ENCODE results near the gene TCF25. TPM values are rescaled to one million over a fixed set of nuclear protein-coding genes. Genes with fewer than 3 reads are reported as not detected.

TCF25 gene
- total and polyA plus RNA-seq, 2 experiments from 2014 or later, result 95.4 to 143 TPM

DNA sequence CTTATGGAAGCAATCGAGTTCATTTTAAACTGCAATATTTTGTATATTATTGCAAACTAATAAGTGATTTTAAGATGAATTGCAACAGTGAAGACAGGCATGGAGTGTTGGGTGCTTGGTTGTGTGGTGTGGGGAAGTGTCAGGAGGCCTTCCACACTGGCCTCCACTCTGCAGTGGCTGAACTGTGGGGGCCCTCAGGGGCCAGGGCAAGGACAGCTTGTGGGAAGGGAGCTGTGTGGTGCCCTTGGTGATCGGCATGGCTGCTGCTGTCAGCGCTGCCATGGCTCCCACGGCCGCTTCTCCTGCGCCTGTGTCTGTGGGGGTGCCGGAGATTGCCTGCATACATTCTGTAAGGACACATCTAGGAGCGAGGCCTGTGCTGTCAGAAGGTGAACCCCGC, 19.2 kb downstream of the TCF25 start:
- H2AFZ ChIP-seq, result no peak overlapping the region
- H3K27me3 Mint-ChIP-seq (ENCODE audit: insufficient read depth, low read depth, poor library complexity), result peaks cover 8% of the 10 kb centered on the region
- H3K4me1 Mint-ChIP-seq, result no peaks in the 10 kb centered on the region
- H4K20me1 ChIP-seq (replicated peaks; ENCODE audit: insufficient read depth), result no peaks in the 10 kb centered on the region; the same call in 1 of the 2 replicates
- H3K27ac ChIP-seq (ENCODE audit: low read depth), result no peak overlapping the region
- H3K79me2 ChIP-seq (replicated peaks; ENCODE audit: insufficient read depth), result no peaks in the 10 kb centered on the region
- TF ChIP-seq CREB1 (CRISPR knock-in tag; IDR thresholded peaks at IDR 0.05; ENCODE audit: low read depth) (no peak), ZNF331 (CRISPR knock-in tag; IDR thresholded peaks at IDR 0.05; ENCODE audit: low read depth) (no peak), JUNB (IDR thresholded peaks at IDR 0.05; ENCODE audit: unreplicated experiment) (no peak), ZNF114 (CRISPR knock-in tag; IDR thresholded peaks at IDR 0.05) (no peak), POLR2AphosphoS5 (IDR thresholded peaks at IDR 0.05; ENCODE audit: low read depth) (no peak), STAT1 (IDR thresholded peaks at IDR 0.05; ENCODE audit: unreplicated experiment) (no peak), EZH2 (IDR thresholded peaks at IDR 0.05; ENCODE audit: low read depth, unreplicated experiment) (no peak), NANOG (IDR thresholded peaks at IDR 0.05; ENCODE audit: borderline replicate concordance) (no peak), EZH2phosphoT487 (IDR thresholded peaks at IDR 0.05; ENCODE audit: unreplicated experiment) (no peak)
- TF ChIP-seq, protein P1, sequence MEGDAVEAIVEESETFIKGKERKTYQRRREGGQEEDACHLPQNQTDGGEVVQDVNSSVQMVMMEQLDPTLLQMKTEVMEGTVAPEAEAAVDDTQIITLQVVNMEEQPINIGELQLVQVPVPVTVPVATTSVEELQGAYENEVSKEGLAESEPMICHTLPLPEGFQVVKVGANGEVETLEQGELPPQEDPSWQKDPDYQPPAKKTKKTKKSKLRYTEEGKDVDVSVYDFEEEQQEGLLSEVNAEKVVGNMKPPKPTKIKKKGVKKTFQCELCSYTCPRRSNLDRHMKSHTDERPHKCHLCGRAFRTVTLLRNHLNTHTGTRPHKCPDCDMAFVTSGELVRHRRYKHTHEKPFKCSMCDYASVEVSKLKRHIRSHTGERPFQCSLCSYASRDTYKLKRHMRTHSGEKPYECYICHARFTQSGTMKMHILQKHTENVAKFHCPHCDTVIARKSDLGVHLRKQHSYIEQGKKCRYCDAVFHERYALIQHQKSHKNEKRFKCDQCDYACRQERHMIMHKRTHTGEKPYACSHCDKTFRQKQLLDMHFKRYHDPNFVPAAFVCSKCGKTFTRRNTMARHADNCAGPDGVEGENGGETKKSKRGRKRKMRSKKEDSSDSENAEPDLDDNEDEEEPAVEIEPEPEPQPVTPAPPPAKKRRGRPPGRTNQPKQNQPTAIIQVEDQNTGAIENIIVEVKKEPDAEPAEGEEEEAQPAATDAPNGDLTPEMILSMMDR (conservative IDR thresholded peaks at IDR 0.05; ENCODE audit: low read depth in 2 of 2), result no peak
- TF ChIP-seq, protein P2, sequence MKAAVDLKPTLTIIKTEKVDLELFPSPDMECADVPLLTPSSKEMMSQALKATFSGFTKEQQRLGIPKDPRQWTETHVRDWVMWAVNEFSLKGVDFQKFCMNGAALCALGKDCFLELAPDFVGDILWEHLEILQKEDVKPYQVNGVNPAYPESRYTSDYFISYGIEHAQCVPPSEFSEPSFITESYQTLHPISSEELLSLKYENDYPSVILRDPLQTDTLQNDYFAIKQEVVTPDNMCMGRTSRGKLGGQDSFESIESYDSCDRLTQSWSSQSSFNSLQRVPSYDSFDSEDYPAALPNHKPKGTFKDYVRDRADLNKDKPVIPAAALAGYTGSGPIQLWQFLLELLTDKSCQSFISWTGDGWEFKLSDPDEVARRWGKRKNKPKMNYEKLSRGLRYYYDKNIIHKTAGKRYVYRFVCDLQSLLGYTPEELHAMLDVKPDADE (IDR thresholded peaks at IDR 0.05), result no peak
- TF ChIP-seq, protein P3, sequence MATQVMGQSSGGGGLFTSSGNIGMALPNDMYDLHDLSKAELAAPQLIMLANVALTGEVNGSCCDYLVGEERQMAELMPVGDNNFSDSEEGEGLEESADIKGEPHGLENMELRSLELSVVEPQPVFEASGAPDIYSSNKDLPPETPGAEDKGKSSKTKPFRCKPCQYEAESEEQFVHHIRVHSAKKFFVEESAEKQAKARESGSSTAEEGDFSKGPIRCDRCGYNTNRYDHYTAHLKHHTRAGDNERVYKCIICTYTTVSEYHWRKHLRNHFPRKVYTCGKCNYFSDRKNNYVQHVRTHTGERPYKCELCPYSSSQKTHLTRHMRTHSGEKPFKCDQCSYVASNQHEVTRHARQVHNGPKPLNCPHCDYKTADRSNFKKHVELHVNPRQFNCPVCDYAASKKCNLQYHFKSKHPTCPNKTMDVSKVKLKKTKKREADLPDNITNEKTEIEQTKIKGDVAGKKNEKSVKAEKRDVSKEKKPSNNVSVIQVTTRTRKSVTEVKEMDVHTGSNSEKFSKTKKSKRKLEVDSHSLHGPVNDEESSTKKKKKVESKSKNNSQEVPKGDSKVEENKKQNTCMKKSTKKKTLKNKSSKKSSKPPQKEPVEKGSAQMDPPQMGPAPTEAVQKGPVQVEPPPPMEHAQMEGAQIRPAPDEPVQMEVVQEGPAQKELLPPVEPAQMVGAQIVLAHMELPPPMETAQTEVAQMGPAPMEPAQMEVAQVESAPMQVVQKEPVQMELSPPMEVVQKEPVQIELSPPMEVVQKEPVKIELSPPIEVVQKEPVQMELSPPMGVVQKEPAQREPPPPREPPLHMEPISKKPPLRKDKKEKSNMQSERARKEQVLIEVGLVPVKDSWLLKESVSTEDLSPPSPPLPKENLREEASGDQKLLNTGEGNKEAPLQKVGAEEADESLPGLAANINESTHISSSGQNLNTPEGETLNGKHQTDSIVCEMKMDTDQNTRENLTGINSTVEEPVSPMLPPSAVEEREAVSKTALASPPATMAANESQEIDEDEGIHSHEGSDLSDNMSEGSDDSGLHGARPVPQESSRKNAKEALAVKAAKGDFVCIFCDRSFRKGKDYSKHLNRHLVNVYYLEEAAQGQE (IDR thresholded peaks at IDR 0.05; ENCODE audit: unreplicated experiment), result no peak
- TF ChIP-seq, protein P4, sequence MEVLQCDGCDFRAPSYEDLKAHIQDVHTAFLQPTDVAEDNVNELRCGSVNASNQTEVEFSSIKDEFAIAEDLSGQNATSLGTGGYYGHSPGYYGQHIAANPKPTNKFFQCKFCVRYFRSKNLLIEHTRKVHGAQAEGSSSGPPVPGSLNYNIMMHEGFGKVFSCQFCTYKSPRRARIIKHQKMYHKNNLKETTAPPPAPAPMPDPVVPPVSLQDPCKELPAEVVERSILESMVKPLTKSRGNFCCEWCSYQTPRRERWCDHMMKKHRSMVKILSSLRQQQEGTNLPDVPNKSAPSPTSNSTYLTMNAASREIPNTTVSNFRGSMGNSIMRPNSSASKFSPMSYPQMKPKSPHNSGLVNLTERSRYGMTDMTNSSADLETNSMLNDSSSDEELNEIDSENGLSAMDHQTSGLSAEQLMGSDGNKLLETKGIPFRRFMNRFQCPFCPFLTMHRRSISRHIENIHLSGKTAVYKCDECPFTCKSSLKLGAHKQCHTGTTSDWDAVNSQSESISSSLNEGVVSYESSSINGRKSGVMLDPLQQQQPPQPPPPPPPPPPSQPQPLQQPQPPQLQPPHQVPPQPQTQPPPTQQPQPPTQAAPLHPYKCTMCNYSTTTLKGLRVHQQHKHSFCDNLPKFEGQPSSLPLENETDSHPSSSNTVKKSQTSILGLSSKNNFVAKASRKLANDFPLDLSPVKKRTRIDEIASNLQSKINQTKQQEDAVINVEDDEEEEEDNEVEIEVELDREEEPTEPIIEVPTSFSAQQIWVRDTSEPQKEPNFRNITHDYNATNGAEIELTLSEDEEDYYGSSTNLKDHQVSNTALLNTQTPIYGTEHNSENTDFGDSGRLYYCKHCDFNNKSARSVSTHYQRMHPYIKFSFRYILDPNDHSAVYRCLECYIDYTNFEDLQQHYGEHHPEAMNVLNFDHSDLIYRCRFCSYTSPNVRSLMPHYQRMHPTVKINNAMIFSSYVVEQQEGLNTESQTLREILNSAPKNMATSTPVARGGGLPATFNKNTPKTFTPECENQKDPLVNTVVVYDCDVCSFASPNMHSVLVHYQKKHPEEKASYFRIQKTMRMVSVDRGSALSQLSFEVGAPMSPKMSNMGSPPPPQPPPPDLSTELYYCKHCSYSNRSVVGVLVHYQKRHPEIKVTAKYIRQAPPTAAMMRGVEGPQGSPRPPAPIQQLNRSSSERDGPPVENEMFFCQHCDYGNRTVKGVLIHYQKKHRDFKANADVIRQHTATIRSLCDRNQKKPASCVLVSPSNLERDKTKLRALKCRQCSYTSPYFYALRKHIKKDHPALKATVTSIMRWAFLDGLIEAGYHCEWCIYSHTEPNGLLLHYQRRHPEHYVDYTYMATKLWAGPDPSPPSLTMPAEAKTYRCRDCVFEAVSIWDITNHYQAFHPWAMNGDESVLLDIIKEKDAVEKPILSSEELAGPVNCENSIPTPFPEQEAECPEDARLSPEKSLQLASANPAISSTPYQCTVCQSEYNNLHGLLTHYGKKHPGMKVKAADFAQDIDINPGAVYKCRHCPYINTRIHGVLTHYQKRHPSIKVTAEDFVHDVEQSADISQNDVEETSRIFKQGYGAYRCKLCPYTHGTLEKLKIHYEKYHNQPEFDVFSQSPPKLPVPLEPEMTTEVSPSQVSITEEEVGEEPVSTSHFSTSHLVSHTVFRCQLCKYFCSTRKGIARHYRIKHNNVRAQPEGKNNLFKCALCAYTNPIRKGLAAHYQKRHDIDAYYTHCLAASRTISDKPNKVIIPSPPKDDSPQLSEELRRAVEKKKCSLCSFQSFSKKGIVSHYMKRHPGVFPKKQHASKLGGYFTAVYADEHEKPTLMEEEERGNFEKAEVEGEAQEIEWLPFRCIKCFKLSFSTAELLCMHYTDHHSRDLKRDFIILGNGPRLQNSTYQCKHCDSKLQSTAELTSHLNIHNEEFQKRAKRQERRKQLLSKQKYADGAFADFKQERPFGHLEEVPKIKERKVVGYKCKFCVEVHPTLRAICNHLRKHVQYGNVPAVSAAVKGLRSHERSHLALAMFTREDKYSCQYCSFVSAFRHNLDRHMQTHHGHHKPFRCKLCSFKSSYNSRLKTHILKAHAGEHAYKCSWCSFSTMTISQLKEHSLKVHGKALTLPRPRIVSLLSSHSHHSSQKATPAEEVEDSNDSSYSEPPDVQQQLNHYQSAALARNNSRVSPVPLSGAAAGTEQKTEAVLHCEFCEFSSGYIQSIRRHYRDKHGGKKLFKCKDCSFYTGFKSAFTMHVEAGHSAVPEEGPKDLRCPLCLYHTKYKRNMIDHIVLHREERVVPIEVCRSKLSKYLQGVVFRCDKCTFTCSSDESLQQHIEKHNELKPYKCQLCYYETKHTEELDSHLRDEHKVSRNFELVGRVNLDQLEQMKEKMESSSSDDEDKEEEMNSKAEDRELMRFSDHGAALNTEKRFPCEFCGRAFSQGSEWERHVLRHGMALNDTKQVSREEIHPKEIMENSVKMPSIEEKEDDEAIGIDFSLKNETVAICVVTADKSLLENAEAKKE (CRISPR knock-in tag; IDR thresholded peaks at IDR 0.05), result no peak
- peaks cover 39% of the 10 kb centered on the region for H3K36me3 Mint-ChIP-seq (ENCODE audit: low read depth)
- peaks cover 4% of the 10 kb centered on the region for H3K36me3 ChIP-seq (ENCODE audit: insufficient read depth)
- no peak overlapping the region for H3K27ac Mint-ChIP-seq
- no peak overlapping the region for H3K4me3 Mint-ChIP-seq
- no peak overlapping the region for H3K4me2 ChIP-seq
- no peaks in the 10 kb centered on the region for H3K27me3 ChIP-seq (ENCODE audit: insufficient read depth)
- DNase-seq (ENCODE audit: low spot score) (no peak), ATAC-seq (no peak)
- no peaks in the 10 kb centered on the region for H3K4me1 ChIP-seq (ENCODE audit: insufficient read depth)
- no peaks in the 10 kb centered on the region for H3K9me3 Mint-ChIP-seq
- no peak overlapping the region for H3K4me3 ChIP-seq
- H3F3A ChIP-seq (replicated peaks; ENCODE audit: low read depth), result no peaks in the 10 kb centered on the region
- no peaks in the 10 kb centered on the region for H3K9me2 ChIP-seq (ENCODE audit: insufficient read depth)

Data from GM23338 (cell line).